NOMO-1 treated with DMSO at 0.1 percent for 48 hours (cell line): ENCODE data around the gene CD300H.
"Not testable (repeated sequence)": the region's sequence is repeated elsewhere in the genome, so short reads cannot be mapped to it uniquely, and the experiment has no call there.

Source experiments
- DNase-seq: peaks from one replicate; lab custom pipeline; 2025; ENCODE audit not compliant: unreplicated experiment; lab: John Stamatoyannopoulos, UW

Gene CD300H

DNA sequence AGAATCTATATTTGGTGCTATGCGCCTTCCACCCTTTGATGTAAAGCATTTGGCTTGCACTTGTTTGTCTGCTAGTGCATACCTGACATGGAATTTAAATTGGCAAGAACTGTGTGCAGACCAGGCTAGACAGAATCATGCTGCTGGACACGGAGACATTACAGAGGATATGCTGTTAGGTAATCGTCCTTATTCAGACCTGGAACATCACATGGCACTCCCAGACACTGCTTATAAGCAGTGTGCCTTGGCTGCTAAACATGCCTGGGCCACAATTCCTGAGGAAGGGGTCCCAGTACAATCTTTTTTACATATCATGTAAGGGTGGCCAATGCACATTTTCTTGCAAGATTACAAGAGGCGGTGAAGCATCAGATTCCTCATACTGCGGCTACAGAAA lies 18.4 kb upstream of the CD300H start:
- DNase-seq, result no peak

DNA sequence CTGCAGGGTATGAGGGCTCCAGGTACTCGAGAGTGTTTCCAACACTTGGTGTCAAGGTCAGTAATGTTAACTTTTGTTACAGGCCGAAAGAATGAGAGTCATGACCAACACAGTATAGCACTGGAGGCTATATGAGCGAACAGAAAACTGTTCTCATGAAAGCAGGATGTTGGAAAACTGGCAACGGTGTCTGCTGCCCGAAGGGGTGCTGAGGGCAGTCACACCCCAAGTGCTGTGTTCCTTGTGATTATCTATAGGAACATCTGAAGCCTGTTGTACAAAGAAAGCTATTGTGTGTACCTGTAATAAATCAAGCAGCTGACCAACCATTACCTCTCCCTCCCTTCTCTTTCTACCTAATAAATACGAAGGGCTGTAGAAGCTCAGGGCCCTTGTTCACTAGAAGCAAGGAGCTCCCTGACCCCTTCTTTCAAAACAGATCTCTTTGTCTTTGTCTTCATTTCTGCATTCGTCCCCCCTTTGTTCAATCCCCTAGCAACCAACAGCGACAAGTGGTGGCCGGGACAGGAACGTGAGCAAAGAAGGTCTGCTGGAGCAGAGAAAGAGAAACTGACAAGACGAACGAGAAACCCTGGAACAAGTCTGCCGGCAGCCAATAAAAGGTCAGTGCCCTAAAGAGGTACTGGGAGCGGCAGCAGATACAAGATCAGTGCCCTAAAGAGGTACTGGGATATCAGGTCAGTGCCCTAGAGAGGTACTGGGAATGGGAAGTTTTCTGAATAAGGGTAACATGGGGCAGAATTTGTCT lies 17.2 kb upstream of the CD300H start:
- DNase-seq, result no peak

GRCh38 chr17:74582633-74583032 lies 15.3 kb upstream of the CD300H start:
- DNase-seq, result no peak

DNA sequence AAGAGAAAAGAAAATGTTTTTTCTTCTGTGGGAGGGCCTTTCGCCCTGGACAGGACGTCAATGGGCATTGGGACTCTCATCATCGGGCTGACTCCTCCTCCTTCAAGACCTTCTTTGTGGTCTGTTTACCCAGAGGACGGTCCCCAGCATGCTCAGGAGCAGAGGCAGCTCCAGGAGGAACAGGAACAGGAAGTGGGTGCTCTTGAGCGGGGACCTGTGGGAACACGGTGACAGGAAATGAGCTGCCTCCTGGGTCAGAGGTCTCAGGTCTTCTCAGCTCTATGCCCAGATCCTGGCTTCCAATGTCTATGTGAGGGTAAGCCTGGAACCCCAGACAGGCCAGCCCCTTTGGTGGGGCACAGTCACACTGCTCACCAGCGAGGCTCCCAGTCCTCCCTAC lies 12.6 kb upstream of the CD300H start:
- no peak for DNase-seq

GRCh38 chr17:74578979-74579378 lies 11.7 kb upstream of the CD300H start:
- no peak for DNase-seq

GRCh38 chr17:74574489-74575142 lies 7.3 kb upstream of the CD300H start:
- DNase-seq, result no peak

- DNase-seq, result not testable (repeated sequence)
These were observed 6.3 kb upstream of the CD300H start for GRCh38 chr17:74573635-74574034.

DNA sequence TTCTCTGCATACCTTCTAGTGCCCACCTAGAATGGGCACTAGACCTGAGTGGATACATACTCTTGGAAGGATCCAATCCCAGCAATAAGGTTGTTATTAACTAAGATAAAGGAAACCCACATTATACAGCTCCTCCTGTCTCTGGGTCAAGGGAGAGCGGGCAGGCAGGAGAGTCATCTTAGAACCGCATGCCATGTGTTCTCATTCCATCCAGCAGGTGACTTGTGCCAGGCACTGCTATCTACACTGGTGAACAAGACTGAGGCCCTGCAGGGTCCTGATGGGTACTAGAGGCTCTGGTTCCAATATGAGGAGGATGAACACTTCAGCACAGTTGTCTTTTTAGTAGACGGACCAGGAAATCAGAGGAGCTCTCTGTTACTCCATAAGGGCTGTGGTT lies 5.9 kb upstream of the CD300H start:
- no peak for DNase-seq

DNA sequence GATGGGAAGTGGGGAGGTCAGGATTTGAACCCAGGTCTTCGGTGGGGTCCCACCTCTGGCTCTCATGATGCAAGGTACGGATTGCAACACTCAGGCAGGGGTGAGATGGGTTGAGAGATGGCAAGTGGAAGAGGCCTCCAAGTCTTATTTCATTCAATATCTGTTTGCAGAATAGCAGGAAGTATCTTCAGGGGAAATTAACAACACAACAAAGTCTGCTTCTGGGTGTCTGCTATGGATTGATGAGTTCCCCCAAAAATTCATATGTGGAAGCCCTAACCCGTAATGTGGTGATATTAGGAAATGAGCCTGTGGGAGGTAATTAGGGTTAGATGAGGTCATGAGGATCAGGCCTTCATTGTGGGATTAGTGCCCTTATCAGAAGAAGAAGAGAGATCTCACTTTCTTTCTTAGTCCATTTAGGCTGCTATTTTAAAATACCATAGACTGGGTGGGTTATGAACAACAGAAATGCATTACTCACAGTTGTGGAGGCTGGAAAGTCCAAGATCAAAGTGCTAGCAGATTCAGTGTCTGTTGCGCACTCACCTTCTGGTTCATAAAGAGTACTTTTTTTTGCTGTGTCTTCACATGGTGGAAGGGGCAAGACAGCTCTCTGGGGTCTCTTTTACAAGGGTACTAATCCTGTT lies 4.4 kb upstream of the CD300H start:
- peak; percentile 18 for DNase-seq

GRCh38 chr17:74569020-74570003 lies 2.0 kb upstream of the CD300H start:
- peak; percentile 88 for DNase-seq

- no peak for DNase-seq
These were observed 981 bp upstream of the CD300H start for GRCh38 chr17:74568106-74568873.

GRCh38 chr17:74566132-74566753 lies 1.1 kb downstream of the CD300H start:
- DNase-seq, result peak; percentile 21

GRCh38 chr17:74565126-74565525 lies 2.2 kb downstream of the CD300H start:
- no peak for DNase-seq

DNA sequence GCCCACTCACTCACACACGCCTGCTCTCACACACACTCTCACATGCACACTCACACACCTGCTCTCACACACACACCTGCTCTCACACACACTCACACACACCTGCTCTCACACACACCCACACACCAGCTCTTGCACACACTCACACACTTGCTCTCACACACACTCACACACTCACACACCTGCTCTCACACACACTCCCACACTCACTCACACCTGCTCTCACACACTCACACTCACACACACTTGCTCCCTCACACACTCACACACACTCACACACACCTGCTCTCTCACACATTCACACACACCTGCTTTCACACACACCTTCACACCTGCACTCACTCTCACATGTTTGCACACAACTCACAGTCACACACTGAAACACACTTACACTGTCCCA lies 4.0 kb downstream of the CD300H start:
- no peak for DNase-seq

DNA sequence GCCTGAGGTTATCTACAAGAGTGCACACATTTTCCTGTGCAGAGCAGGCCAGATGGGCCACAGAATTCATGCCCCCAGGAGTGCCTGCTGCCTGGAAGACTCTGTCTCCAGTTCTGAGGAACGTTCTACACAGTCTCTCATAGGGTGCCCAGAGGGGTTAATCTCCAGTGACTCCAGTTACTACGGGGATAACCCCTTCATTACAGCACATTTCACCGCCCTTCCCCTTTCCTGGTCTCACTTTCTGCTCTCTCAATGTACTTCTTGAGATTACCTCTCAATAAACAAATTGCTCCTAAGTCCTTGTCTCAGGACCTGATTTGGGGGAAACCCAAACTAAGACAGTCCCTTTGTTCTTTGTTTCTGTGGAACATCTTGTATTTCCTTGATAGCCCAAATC lies 5.7 kb downstream of the CD300H start:
- no peak for DNase-seq

DNA sequence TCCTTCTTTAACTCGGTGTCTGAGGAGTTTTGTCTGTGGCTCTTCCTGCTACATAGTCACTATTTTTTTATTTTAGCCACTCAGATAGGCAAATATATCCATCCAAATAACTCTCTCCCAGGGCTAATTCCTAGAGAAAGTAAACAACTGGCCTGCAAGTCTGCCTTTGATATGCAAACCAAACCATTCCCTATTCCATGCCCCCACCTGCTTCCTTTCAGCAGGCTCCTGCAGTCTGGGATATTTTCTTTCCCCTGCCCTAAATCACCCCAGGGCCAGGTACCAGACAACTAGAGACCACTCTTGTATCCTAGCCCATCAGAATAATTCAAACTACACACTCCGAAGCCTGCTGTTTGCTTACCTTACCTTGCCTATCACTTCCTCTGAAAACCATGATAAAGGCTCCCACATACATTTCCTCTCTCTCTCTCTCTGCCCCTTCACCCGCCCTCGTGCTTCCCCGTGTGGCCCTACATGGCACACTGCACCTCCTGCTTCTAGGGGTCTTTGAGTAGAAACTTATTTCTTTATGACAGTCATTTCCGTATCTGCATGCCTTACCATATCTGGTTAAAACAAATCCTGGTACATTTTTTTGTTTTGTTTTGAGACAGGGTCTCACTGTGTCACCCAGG lies 8.3 kb downstream of the CD300H start:
- no peak for DNase-seq

- DNase-seq, result not testable (repeated sequence)
These were observed 8.9 kb downstream of the CD300H start for GRCh38 chr17:74558402-74558801.

DNA sequence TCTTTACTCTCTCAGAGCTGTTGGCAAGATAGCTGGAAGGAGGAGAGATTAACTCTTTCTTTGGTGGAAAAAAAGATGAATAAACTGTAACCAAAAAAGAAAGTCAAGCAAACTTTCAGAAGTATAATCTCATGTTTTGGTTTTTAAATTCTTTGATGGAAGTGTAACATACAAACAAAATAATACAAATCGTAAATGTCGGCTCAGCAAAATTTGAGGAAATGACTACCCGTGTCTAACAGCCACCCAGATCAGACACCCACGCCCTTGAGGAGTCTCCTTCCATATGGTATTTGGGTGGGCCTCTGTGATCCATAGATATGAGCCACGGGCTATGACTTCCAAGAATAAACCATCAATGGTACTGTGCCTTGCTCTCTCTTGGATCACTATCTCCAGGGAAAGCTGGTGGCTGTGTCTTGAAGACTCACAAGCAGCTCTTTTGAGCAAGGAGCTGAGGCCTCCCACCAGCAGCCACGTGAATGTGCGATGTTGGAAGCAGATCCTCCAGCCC lies 11.8 kb downstream of the CD300H start:
- DNase-seq, result no peak

- DNase-seq, result no peak
These were observed 12.4 kb downstream of the CD300H start for GRCh38 chr17:74554909-74555308.
